GM19238 (cell line): Measurements from ENCODE around the gene BLTP3A.

Experiments used
- DNase-seq: peaks from one replicate; pipeline ENCODE4 v3.0.0; 2011; ENCODE audit warnings: low spot score; ENCODE audit not compliant: insufficient read length

The BLTP3A gene

GRCh38 chr6:34819571-34820480 lies 27.9 kb downstream of the BLTP3A start:
- no peak for DNase-seq

GRCh38 chr6:34829137-34829536 lies 37.3 kb downstream of the BLTP3A start:
- no peak for DNase-seq

GRCh38 chr6:34832942-34833341 lies 41.1 kb downstream of the BLTP3A start:
- DNase-seq, result no peak

GRCh38 chr6:34834789-34835518 lies 43.1 kb downstream of the BLTP3A start:
- no peak for DNase-seq

GRCh38 chr6:34836008-34836407 lies 44.1 kb downstream of the BLTP3A start:
- no peak for DNase-seq

- no peak for DNase-seq
Measured at GRCh38 chr6:34836451-34836850, 44.6 kb downstream of the BLTP3A start.

GRCh38 chr6:34837528-34837927 lies 45.6 kb downstream of the BLTP3A start:
- DNase-seq, result no peak

GRCh38 chr6:34839666-34840352 lies 47.9 kb downstream of the BLTP3A start:
- no peak for DNase-seq
